H9 (cell line): Measurements from ENCODE around the gene OPRL1. TPM values are rescaled to one million over a fixed set of nuclear protein-coding genes. Genes with fewer than 3 reads are reported as not detected.

ENCODE experiments used
- DNase-seq: peaks from one replicate; pipeline ENCODE4 v3.0.0-alpha.2; 2017
- H2AFZ ChIP-seq: one replicate; pipeline ENCODE4 v1.6.1; 2013; ENCODE audit warnings: mild to moderate bottlenecking, low read length, control low read depth, moderate library complexity
- H2AK5ac ChIP-seq: 2 replicates; pipeline ENCODE4 v1.6.1; 2013; ENCODE audit warnings: low read length, control low read depth, mixed read lengths; ENCODE audit not compliant: insufficient read length
- H2BK120ac ChIP-seq: one replicate; pipeline ENCODE4 v1.6.1; 2013; ENCODE audit warnings: low read depth, mild to moderate bottlenecking, low read length, control low read depth, inconsistent platforms; ENCODE audit not compliant: poor library complexity, severe bottlenecking
- H2BK12ac ChIP-seq: 2 replicates; pipeline ENCODE4 v1.6.1; 2013; ENCODE audit warnings: low read length, control low read depth, mixed read lengths, low read depth; ENCODE audit not compliant: insufficient read length
- H2BK15ac ChIP-seq: 2 replicates; pipeline ENCODE4 v1.6.1; 2013; ENCODE audit warnings: low read depth, low read length, control low read depth
- H2BK20ac ChIP-seq: one replicate; pipeline ENCODE4 v1.6.1; 2013; ENCODE audit warnings: low read depth, mild to moderate bottlenecking, low read length, control low read depth, inconsistent platforms; ENCODE audit not compliant: poor library complexity, severe bottlenecking
- H2BK5ac ChIP-seq: 2 replicates; pipeline ENCODE4 v1.6.1; 2013; ENCODE audit warnings: low read length, control low read depth, mixed read lengths; ENCODE audit not compliant: insufficient read length
- H3K14ac ChIP-seq: 2 replicates; pipeline ENCODE4 v1.6.1; 2013; ENCODE audit warnings: low read length, control low read depth; ENCODE audit not compliant: insufficient read depth
- H3K18ac ChIP-seq: 2 replicates; pipeline ENCODE4 v1.6.1; 2013; ENCODE audit warnings: low read depth, mild to moderate bottlenecking, mixed read lengths, low read length, control low read depth; ENCODE audit not compliant: insufficient read length
- H3K23ac ChIP-seq: 2 replicates; pipeline ENCODE4 v1.6.1; 2013; ENCODE audit warnings: low read length, control low read depth, mixed read lengths, low read depth; ENCODE audit not compliant: insufficient read length
- H3K23me2 ChIP-seq: 2 replicates; pipeline ENCODE4 v1.6.1; 2013; ENCODE audit warnings: low read depth, mild to moderate bottlenecking, mixed read lengths, low read length, control low read depth; ENCODE audit not compliant: insufficient read length, poor library complexity, severe bottlenecking
- H3K27ac ChIP-seq: 2 replicates; pipeline ENCODE4 v1.5.1; 2013; ENCODE audit warnings: low read length, control low read depth, mixed read lengths, low read depth; ENCODE audit not compliant: insufficient read length
- H3K27me3 ChIP-seq: 2 replicates; pipeline ENCODE4 v1.6.1; 2013; ENCODE audit warnings: low read length, control low read depth, inconsistent platforms; ENCODE audit not compliant: insufficient read depth
- H3K4ac ChIP-seq: 2 replicates; pipeline ENCODE4 v1.6.1; 2013; ENCODE audit warnings: low read depth, mild to moderate bottlenecking, control low read depth, inconsistent platforms, low read length, moderate library complexity
- H3K4me1 ChIP-seq: 2 replicates; pipeline ENCODE4 v1.6.1; 2013; ENCODE audit warnings: low read length, control low read depth, inconsistent platforms; ENCODE audit not compliant: insufficient read depth
- H3K4me2 ChIP-seq: 2 replicates; pipeline ENCODE4 v1.6.1; 2013; ENCODE audit warnings: low read length, control low read depth, mixed read lengths; ENCODE audit not compliant: insufficient read length, insufficient read depth
- H3K56ac ChIP-seq: 2 replicates; pipeline ENCODE4 v1.6.1; 2013; ENCODE audit warnings: low read depth, mild to moderate bottlenecking, mixed read lengths, low read length, control low read depth; ENCODE audit not compliant: insufficient read length
- H3K79me1 ChIP-seq: 2 replicates; pipeline ENCODE4 v1.6.1; 2013; ENCODE audit warnings: low read depth, mild to moderate bottlenecking, moderate library complexity, low read length, control low read depth, inconsistent platforms; ENCODE audit not compliant: insufficient read depth, poor library complexity, severe bottlenecking
- H3K79me2 ChIP-seq: 2 replicates; pipeline ENCODE4 v1.6.1; 2013; ENCODE audit warnings: low read length, control low read depth, inconsistent platforms; ENCODE audit not compliant: insufficient read depth
- H3K9ac ChIP-seq: 2 replicates; pipeline ENCODE4 v1.6.1; 2013; ENCODE audit warnings: low read length, control low read depth, mixed read lengths; ENCODE audit not compliant: insufficient read length; ENCODE audit errors: extremely low read depth
- H3K9me3 ChIP-seq: one replicate; pipeline ENCODE4 v1.6.1; 2013; ENCODE audit warnings: low read depth, low read length, inconsistent platforms; ENCODE audit not compliant: control insufficient read depth
- H3T11ph ChIP-seq: one replicate; pipeline ENCODE4 v1.6.1; 2013; ENCODE audit warnings: mild to moderate bottlenecking, low read length, control low read depth, inconsistent platforms
- H4K20me1 ChIP-seq: one replicate; pipeline ENCODE4 v1.6.1; 2013; ENCODE audit not compliant: control insufficient read depth, insufficient read length, insufficient read depth
- H4K5ac ChIP-seq: 2 replicates; pipeline ENCODE4 v1.6.1; 2013; ENCODE audit warnings: low read depth, mild to moderate bottlenecking, mixed read lengths, low read length, control low read depth; ENCODE audit not compliant: insufficient read length
- H4K8ac ChIP-seq: replicated peaks from 2 replicates; pipeline ENCODE4 v1.6.1; 2013; ENCODE audit warnings: low read length, control low read depth, mixed read lengths, low read depth; ENCODE audit not compliant: insufficient read length
- H4K91ac ChIP-seq: 2 replicates; pipeline ENCODE4 v1.6.1; 2013; ENCODE audit warnings: low read depth, mild to moderate bottlenecking, moderate library complexity, mixed read lengths, low read length, control low read depth; ENCODE audit not compliant: insufficient read length
- H3K27ac Mint-ChIP-seq, 3 experiments: 2 replicates in 2 of 3; 3 replicates in 1 of 3; pipeline ENCODE4 v1.8.0; 2020 to 2021; ENCODE audit warnings: mixed read lengths in 3 of 3, mild to moderate bottlenecking in 1 of 3, moderate library complexity in 1 of 3
- H3K27me3 Mint-ChIP-seq: 2 replicates; pipeline ENCODE4 v1.8.0; 2021; ENCODE audit warnings: low read depth, mild to moderate bottlenecking, moderate library complexity, mixed read lengths
- H3K36me3 Mint-ChIP-seq, 3 experiments: 2 replicates in 2 of 3; 3 replicates in 1 of 3; pipeline ENCODE4 v1.8.0; 2020 to 2021; ENCODE audit warnings: low read depth in 3 of 3, mixed read lengths in 3 of 3; ENCODE audit not compliant: insufficient read depth in 1 of 3
- H3K4me1 Mint-ChIP-seq, 2 experiments: 2 replicates each; pipeline ENCODE4 v1.8.0; 2020; ENCODE audit warnings: mixed read lengths in 2 of 2
- H3K4me3 Mint-ChIP-seq, 2 experiments: 2 replicates in 1 of 2; 3 replicates in 1 of 2; pipeline ENCODE4 v1.8.0; 2020 to 2021; ENCODE audit warnings: mild to moderate bottlenecking in 2 of 2, mixed read lengths in 2 of 2, moderate library complexity in 1 of 2
- H3K9me3 Mint-ChIP-seq, 2 experiments: 2 replicates in 1 of 2; 3 replicates in 1 of 2; pipeline ENCODE4 v1.8.0; 2020; ENCODE audit warnings: mild to moderate bottlenecking in 2 of 2, mixed read lengths in 2 of 2, moderate library complexity in 1 of 2
- CTCF ChIP-seq: fragments of 200-600 bp; sonication (generic); conservative IDR thresholded peaks from 3 replicates; pipeline ENCODE4 v1.8.0; 2021; ENCODE audit warnings: antibody characterized with exemption, mild to moderate bottlenecking
- WGBS: extraction: QIAGEN DNeasy Blood & Tissue Kit; methylation state at CpG from one replicate; pipeline ENCODE4 v1.1.7; 2013; ENCODE audit warnings: missing lambda C conversion rate, low lambda C conversion rate, mixed read lengths; ENCODE audit not compliant: insufficient read length; ENCODE audit errors: extremely low coverage; 5-methylcytosine and 5-hydroxymethylcytosine counted together
- total RNA-seq: library from RNA; stranded (reverse); gene quantifications from 2 replicates; pipeline ENCODE4 v1.2.1, GENCODE V29; 2021

OPRL1 gene
- total RNA-seq, 1 experiment from 2014 or later: 0.90 TPM

- Histone ChIP-seq H3K18ac (no peak overlapping the region), H4K91ac (no peak overlapping the region), H2BK120ac (no peak overlapping the region), H3K4ac (no peak overlapping the region), H3K79me1 (no peaks in the 10 kb centered on the region), H3K9ac (no peak overlapping the region), H2AFZ (no peak overlapping the region), H4K8ac (no peak overlapping the region), H2BK15ac (no peak overlapping the region), H3K9me3 (no peaks in the 10 kb centered on the region), H3K23me2 (no peaks in the 10 kb centered on the region), H4K5ac (no peak overlapping the region), H3K56ac (no peak overlapping the region), H2BK20ac (no peak overlapping the region), H3K14ac (no peak overlapping the region), H3K23ac (no peak overlapping the region), H3K27ac (no peak overlapping the region), H3K4me1 (peaks cover 1% of the 10 kb centered on the region; the same call in 1 of the 2 replicates), H3T11ph (no peak overlapping the region), H2AK5ac (no peak overlapping the region), H3K79me2 (no peaks in the 10 kb centered on the region), H4K20me1 (no peaks in the 10 kb centered on the region), H3K27me3 (no peaks in the 10 kb centered on the region), H2BK12ac (no peak overlapping the region), H3K4me2 (no peak overlapping the region), H2BK5ac (no peak overlapping the region)
- Mint-ChIP-seq H3K4me1 (peaks cover 12 to 23% of the 10 kb centered on the region in 2 experiments), H3K9me3 (no peaks in the 10 kb centered on the region), H3K27ac (no peak overlapping the region), H3K4me3 (no peak overlapping the region), H3K27me3 (peaks cover 1% of the 10 kb centered on the region), H3K36me3 (peaks cover 0 to 3% (median 0%) of the 10 kb centered on the region in 3 experiments; a peak in 4 of 7 replicates)
- no peak for TF ChIP-seq CTCF
- DNase-seq: no peak
- WGBS: no CpG with 5 or more reads among the region's 31 CpGs
These were observed 9.5 kb upstream of the OPRL1 start for GRCh38 chr20:64070244-64070993.
